22Rv1 (cell line): Measurements from ENCODE around the gene TMEM181.

Experiments
- H3K27ac ChIP-seq: fragments of 450-650 bp; 2 replicates; pipeline ENCODE4 v1.5.1; 2017
- ZFX ChIP-seq: fragments of 450-650 bp; IDR thresholded peaks from 2 replicates; pipeline ENCODE4 v1.6.1; 2017; ENCODE audit warnings: antibody characterized with exemption, borderline replicate concordance
- TF ChIP-seq, protein P1 (sequence below): fragments of 450-650 bp; IDR thresholded peaks from 2 replicates; pipeline ENCODE4 v1.5.1; 2017; ENCODE audit warnings: mild to moderate bottlenecking

Gene TMEM181, protein sequence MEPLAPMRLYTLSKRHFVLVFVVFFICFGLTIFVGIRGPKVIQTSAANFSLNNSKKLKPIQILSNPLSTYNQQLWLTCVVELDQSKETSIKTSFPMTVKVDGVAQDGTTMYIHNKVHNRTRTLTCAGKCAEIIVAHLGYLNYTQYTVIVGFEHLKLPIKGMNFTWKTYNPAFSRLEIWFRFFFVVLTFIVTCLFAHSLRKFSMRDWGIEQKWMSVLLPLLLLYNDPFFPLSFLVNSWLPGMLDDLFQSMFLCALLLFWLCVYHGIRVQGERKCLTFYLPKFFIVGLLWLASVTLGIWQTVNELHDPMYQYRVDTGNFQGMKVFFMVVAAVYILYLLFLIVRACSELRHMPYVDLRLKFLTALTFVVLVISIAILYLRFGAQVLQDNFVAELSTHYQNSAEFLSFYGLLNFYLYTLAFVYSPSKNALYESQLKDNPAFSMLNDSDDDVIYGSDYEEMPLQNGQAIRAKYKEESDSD

GRCh38 chr6:158559895-158560835 lies at the start of gene TMEM181:
Gene TMEM181 (plus strand): TSS chr6:158560091. CDS start chr6:158560225, 134 bp downstream.
- H3K27ac ChIP-seq: peak within 1 kb of the TSS; percentile 61
- no peak for TF ChIP-seq ZFX
- TF ChIP-seq, protein P1, sequence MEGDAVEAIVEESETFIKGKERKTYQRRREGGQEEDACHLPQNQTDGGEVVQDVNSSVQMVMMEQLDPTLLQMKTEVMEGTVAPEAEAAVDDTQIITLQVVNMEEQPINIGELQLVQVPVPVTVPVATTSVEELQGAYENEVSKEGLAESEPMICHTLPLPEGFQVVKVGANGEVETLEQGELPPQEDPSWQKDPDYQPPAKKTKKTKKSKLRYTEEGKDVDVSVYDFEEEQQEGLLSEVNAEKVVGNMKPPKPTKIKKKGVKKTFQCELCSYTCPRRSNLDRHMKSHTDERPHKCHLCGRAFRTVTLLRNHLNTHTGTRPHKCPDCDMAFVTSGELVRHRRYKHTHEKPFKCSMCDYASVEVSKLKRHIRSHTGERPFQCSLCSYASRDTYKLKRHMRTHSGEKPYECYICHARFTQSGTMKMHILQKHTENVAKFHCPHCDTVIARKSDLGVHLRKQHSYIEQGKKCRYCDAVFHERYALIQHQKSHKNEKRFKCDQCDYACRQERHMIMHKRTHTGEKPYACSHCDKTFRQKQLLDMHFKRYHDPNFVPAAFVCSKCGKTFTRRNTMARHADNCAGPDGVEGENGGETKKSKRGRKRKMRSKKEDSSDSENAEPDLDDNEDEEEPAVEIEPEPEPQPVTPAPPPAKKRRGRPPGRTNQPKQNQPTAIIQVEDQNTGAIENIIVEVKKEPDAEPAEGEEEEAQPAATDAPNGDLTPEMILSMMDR: no peak

DNA sequence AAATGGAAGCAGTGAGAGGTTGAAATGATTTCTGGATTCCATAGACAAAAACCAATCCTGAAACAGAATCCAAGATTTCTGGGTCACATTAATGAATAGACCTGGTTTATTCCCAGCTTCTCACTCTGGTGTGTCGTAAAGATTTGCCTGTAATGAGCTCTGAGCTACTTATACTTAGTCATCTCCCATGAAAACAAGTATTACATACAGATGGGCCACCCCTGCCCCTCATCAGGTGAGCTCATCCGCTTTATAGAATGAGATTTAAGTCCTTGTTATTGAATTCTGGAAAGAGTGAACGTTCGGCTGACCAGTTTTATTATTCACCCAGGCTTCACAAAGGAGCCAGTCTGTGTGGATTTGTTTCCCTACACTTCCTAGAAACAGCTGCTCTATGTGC lies 47.1 kb upstream of the TMEM181 start:
- H3K27ac ChIP-seq: no peak overlapping the region
- no peak for TF ChIP-seq ZFX
- TF ChIP-seq, protein P1: no peak

- no peak overlapping the region for H3K27ac ChIP-seq
Observed at GRCh38 chr6:158514176-158514575, 45.7 kb upstream of the TMEM181 start.

DNA sequence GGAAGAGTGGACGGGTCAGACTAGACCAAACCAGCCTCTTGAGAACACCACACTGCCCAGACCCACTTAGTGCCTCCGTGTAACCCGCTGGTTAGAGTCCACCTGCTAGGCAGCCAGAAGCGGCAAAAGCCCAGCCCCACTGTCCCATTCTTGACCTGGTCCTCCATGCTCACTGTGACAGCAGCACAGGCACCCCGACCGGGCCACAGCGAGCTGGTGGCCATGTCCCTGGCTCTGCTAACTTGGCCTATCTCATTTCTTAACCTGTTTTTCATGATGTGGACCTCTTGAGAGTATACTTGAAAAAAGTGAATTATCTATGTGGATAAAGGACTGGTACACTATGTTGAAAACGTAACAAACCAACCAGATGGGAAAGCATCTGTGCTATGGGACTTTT lies 44.9 kb upstream of the TMEM181 start:
- TF ChIP-seq, protein P1: no peak
- no peak for TF ChIP-seq ZFX
- no peak overlapping the region for H3K27ac ChIP-seq

More at GRCh38 chr6:158514176-158514575, 45.7 kb upstream of the TMEM181 start:
- TF ChIP-seq, protein P1: no peak

DNA sequence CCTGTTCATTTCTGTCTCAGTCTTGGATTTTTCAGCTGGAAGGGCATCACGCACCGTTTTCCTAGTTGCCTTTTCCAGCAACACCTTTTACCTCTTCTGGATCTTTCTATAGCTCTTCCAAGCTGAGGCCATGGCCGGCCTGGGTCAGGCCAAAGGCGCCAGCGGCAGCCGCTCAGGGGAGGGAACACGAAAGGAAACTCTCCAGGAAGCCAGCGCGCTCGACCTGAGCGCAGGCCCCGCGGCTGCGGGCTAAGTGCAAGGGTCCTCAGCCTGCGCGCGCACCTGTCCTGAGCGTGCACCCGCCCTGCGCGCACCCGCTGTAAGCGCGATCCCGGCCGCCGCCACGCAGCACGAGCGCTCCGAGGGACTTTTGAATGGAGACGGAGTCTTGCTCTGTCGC lies 43.8 kb upstream of the TMEM181 start:
- no peak overlapping the region for H3K27ac ChIP-seq
- TF ChIP-seq, protein P1: no peak
- no peak for TF ChIP-seq ZFX

GRCh38 chr6:158517038-158517437 lies 42.9 kb upstream of the TMEM181 start:
- H3K27ac ChIP-seq: no peak overlapping the region
- TF ChIP-seq ZFX: no peak
- TF ChIP-seq, protein P1: no peak
